Epidermal melanocyte (primary cell): ENCODE data around the gene RBBP8NL.

Experiments used
- DNase-seq: peaks from one replicate; pipeline ENCODE4 v3.0.0; 2011; ENCODE audit warnings: low spot score; ENCODE audit not compliant: insufficient read length

The RBBP8NL gene

DNA sequence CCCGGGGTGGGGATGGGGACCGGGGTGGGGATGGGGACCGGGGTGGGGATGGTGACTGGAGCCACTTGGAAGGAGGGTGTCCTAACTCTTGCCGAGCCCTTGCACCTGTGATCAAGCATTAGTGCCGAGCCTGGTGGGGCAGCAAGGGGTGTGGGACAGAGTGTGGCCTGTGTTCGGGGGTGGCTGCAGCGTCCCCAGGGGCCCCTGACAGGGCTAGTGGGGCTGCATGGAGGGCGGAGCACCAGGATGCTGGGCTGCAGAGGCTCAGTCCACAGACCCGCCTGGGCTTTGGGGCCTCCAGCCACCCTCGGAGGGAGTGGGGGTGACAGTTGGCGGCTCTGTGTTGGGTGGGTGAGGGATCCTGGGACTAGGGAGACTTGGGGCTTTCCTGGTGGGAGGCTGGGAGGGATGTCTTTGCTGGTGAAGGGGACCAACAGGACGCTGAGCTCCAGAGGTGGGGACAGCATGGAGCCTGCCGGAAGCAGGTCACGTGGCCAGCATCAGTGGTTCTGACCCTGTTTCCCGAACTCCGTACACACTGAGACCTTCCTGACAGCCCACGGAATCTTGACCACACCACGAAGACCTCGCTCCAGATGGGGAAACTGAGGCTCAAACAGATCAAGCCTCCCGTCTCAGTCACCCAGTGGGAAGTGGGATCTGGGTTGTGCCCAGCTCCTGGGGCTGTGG, 4.6 kb downstream of the RBBP8NL start:
- no peak for DNase-seq

DNA sequence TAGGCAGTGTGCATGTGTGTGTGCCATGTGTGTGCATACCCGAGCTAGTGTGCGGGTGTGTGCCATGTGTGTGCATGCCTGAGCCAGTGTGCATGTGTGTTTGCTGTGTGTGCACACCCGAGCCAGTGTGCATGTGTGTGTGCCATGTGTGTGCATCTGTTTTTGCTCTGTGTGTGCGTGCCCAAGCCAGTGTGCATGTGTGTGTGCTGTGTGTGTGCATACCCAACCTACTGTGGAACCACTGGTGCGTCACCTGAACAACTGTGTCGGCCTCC, 5.7 kb downstream of the RBBP8NL start:
- DNase-seq: no peak

DNA sequence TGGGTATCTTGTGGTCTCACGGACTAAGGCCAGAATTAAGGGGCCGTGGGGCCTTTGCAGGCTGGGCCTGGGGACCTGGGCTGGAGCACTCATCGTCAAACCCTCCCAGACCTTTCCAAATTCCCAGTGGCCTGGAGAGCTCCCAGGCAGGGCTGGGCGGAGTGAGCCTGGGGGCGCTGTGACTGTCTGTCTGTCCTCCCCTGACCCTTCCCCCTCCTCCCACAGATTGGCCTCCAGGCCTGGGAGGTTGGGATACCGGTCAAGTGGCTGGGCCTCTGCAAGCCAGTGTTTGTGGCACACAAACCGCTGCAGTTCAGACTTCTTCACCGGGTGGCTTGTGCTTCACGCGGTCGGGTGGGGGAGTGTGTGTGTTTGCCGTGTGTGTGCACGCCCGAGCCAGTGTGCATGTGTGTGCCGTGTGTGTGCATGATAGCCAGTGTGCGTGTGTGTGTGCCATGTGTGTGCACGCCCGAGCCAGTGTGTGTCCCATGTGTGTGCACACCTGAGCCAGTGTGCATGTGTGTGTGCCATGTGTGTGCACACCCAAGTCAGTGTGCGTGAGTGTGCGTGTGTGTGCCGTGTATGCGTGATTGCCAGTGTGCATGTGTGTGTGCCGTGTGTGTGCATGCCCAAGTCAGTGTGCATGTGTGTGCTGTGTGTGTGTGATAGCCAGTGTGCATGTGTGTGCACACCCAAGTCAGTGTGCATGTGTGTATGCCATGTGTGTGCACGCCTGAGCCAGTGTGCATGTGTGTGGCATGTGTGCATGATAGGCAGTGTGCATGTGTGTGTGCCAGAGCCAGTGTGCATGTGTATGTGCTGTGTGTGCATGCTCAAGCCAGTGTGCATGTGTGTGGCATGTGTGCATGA, 6.3 kb downstream of the RBBP8NL start:
- no peak for DNase-seq

GRCh38 chr20:62419759-62420158, 7.6 kb downstream of the RBBP8NL start:
- DNase-seq: no peak

- DNase-seq: no peak
Measured at GRCh38 chr20:62418709-62419487, 8.4 kb downstream of the RBBP8NL start.

DNA sequence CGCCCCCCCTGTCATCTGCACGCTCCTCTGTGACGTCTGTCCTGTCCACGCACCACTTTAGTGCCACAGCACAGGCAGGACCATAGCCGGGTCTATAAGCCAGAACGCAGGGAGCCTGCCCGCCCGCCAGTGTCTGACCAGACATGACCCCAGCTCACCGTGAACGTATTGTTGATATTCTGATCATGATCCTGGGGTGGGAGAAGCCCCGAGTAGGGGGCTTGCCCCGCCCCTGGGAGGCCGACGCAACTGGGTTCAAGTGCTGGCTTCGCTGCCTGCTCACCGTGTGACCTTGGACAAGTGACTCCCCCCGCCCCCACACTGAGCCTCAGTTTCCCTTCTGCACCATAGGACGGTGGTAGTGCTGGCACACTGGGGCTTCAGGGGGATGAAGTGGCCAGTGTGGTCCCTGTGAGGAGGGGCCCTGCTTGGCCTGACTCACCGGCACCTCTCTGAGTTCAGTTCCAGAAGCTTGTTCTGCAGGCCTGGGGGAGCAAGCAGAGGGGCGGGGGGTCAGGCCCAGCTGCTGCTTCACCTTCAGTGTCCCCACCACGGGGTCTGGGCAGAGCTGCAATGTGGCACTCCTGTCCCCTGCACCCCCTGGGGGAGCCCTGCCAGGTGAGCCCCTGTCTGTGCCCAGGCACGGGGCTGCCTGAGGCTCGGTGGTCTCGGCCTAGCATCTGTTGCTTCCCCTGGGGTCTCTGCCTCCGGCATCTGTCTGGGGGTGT, 9.2 kb downstream of the RBBP8NL start:
- DNase-seq: no peak

GRCh38 chr20:62416651-62417637, 10.4 kb downstream of the RBBP8NL start:
- no peak for DNase-seq

DNA sequence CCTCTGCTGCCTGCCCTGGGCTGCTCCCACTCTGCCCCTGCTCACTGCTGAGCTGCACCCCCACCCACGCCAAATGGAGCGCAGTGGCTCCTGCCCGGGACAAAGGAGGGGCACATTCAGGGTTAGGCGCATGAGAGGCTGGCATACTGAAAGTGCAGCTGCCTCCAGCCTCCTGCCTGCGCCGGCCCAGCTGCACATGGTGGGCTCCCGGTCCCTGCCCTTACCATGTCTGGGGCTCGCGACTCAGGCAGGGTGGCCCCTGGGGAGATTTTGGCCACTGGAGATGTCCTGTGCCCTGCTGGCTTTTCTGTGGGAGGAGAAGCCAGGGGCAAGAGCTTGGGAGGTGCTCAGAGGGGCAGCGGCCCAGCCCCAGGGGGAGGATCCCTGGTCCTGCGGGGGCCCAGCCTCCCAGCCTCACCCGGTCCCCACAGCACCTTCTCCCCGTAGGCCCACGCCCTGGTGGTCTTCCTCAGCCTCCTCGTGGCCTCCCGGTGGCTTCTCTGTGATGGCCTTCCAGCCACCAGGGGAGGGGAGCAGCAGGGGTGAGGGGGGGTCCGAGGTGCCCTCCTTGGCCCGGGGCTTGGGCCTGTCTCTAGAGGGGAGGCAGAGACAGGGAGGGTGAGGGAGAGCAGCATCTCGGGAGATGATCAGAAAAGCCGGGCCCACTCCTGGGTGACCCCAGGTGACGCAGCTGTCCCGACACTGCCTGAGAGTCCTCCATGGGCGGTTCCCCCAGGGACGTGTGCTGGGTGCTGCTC, 11.8 kb downstream of the RBBP8NL start:
- DNase-seq: no peak

DNA sequence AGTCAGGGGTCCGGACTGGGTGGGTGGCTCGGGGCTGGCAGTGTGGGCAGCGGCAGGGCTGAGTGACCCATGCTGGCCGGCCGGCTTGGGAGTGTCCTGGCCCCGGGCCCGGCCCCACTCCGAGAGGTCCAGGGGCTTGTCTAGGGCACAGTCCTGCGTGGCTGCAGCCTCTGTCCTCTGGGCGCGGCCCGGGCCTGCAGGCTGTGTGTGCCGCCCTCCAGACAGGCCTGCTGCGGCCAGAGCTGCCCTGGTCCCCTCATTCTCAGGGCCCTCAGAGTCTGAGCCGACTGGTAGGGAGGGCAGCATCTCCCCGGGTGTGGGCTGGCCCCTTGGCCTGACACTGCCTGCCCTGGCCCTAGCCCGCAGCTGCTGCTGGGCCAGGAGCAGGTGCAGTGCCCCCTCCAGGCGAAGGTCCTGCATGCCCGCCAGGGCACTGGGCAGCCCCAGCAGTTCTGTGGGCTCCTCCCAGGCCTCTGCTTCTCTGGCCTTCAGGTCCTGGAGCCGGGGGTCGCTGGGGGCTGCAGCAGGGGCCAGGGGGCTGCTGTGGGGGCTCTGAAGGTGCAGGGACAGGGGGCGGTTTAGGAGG, 13.3 kb downstream of the RBBP8NL start:
- no peak for DNase-seq

- DNase-seq: no peak
Measured at GRCh38 chr20:62413025-62413570, 14.2 kb downstream of the RBBP8NL start.

- DNase-seq: no peak
Measured at GRCh38 chr20:62412194-62413024, 14.9 kb downstream of the RBBP8NL start.

DNA sequence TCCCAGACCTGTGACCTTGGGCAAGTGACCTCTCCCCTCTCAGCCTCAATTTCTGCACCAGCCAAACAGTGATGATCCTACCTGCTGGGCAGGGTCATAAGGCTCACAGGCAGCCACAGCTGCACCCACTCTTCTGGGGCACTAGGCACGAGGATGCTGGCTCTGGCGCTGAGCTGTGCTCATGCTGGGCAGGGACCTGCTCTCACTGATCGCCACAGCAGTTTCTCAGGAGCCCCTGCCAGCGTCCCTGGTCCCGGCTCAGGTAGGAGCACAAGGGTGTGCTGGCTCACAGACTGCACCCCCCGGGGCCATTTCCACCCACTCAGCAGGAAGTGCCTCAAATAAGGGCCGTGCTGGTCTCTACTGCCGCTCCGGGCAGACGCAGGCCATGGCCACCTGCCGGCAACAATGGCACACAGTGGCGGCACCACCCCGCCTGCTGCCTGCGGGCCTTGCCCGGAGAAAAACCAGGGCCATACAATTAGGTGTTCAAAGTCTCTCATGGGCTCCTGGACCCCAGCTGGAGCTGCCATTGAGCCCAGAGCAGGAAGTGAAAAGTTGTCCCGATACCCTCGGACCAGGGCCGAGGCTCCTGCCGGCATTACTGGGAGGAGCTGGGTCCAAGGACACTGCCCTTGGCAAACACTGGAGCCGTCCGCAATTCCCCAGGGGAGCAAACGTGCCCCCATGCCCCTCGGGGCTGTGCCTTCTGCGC, 15.7 kb downstream of the RBBP8NL start:
- no peak for DNase-seq

- no peak for DNase-seq
Measured at GRCh38 chr20:62410746-62411478, 16.4 kb downstream of the RBBP8NL start.

DNA sequence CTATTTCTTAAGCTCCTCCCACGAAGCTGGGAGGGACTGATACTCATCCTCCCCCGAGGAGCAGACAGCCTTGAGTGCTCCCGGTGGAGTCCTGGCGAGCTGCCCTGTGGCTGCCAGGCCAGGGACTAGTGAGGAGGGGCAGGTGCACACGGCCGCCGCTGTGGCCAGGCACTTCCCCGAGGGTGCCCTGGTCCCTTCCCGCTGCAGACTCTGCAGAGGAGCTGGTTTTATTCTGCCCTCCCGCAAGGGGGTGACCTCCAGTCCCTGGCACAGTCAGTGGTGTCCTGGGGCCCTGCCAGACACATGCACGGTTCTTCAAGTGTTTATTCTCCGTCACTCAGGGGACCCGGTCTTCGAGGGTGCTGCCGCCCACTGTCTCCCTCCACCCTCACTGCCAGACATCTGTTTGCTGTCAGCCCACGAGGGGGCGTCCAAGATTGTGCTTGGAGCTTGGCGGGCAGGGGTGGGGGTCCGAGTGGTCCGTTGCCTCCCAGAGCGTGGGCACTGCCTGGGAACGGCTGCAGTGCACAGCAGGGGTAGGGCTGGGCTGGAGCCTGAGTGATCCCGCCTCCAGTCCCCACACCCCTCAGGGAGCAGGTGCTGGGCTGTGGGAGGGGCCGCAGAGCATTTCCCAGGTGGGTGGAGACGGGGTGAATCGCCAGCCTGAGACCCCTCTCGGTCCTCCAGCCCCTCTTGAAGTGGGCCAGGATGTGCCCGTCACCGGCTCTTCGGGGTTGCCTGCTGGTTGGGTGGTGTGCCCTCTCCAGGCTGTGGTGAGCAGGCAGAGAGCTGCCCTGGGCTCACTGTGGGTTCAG, 17.2 kb downstream of the RBBP8NL start:
- no peak for DNase-seq

DNA sequence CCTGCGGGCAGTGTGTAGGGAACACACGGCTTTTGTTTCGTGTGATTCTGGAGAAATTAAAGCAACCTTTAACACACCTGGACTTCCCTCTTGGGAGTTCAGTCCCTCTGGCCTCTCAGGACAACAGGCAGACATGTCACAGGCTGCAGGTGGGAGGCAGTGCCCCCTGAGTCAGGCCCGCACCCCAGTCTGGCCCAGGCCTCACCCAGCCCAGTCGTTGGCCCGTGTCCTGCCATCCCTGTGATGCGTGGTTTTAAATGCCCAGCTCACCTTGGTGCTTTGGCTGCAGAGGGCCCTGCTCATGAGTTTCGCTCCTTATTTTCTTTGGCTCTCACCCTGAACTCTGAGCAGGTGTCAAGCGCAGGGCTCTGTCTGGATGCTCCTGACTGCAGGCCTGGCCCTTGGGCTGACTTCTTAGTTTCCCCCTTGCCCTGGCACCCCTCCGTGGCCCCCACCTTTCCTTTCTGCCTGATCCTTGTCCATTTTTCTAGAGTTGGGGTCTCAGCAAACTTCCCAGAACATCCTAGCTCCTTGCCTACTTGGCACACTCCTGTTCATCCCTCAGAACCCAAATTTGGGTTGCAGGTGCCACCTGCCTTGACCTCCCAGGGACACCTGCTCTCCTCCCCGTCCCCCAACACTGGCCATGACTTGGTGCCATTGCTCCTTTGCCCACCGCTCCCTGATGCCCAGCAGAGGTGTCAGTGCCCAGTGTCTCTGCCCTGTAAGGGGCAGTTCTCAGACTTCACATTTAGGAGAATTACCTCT, 18.1 kb downstream of the RBBP8NL start:
- DNase-seq: no peak
